ENCODE data around the gene RBMS1.

RBMS1 gene

GRCh38 chr2:160269365-160269764 is 224.2 kb downstream of the RBMS1 start:
- no peak overlapping the region for H3K4me3 ChIP-seq (replicated peaks; ENCODE audit: insufficient read depth, low read length)
- DNase-seq (ENCODE audit: low read depth in 1 of 2, low spot score in 1 of 2), result no peak
- TF ChIP-seq CTCF (IDR thresholded peaks at IDR 0.05; ENCODE audit: insufficient read depth, low read length) (no peak), SPI1 (IDR thresholded peaks at IDR 0.05; ENCODE audit: borderline replicate concordance, low read depth) (no peak)

GRCh38 chr2:160268151-160268781 is 225.3 kb downstream of the RBMS1 start:
- H3K4me3 ChIP-seq (replicated peaks; ENCODE audit: insufficient read depth, low read length), result no peak overlapping the region
- H3K27me3 ChIP-seq (ENCODE audit: insufficient read depth, poor library complexity, severe bottlenecking), result no peaks in the 10 kb centered on the region
- TF ChIP-seq SPI1 (IDR thresholded peaks at IDR 0.05; ENCODE audit: borderline replicate concordance, low read depth) (0 out of 2 replicates have a peak, but pooled peaks have one; percentile 8), POLR2AphosphoS5 (IDR thresholded peaks at IDR 0.05; ENCODE audit: low read depth) (no peak)
- no peak overlapping the region for H3K27ac ChIP-seq (replicated peaks)
- no peak for DNase-seq (ENCODE audit: low read depth in 1 of 2, low spot score in 1 of 2)

More at GRCh38 chr2:160269365-160269764, 224.2 kb downstream of the RBMS1 start:
- Histone ChIP-seq H3K27me3 (ENCODE audit: insufficient read depth, poor library complexity, severe bottlenecking) (no peaks in the 10 kb centered on the region), H3K27ac (replicated peaks) (no peak overlapping the region)

GRCh38 chr2:160267692-160268091 is 225.9 kb downstream of the RBMS1 start:
- H3K27me3 ChIP-seq (ENCODE audit: insufficient read depth, poor library complexity, severe bottlenecking), result no peaks in the 10 kb centered on the region
- no peak for DNase-seq (ENCODE audit: low read depth in 1 of 2, low spot score in 1 of 2)
- H3K27ac ChIP-seq (replicated peaks), result no peak overlapping the region
- TF ChIP-seq POLR2AphosphoS5 (IDR thresholded peaks at IDR 0.05; ENCODE audit: low read depth), result no peak
- no peak for TF ChIP-seq GABPA (IDR thresholded peaks at IDR 0.05; ENCODE audit: low read depth)
- no peak for TF ChIP-seq REST (IDR thresholded peaks at IDR 0.05; ENCODE audit: insufficient replicate concordance, low read depth)
- TF ChIP-seq CTCF (IDR thresholded peaks at IDR 0.05; ENCODE audit: insufficient read depth, low read length), result no peak
- TF ChIP-seq SPI1 (IDR thresholded peaks at IDR 0.05; ENCODE audit: borderline replicate concordance, low read depth), result no peak
- H3K4me3 ChIP-seq (replicated peaks; ENCODE audit: insufficient read depth, low read length), result no peak overlapping the region

- no peak overlapping the region for H3K4me3 ChIP-seq (replicated peaks; ENCODE audit: insufficient read depth, low read length)
- H3K27me3 ChIP-seq (ENCODE audit: insufficient read depth, poor library complexity, severe bottlenecking), result no peaks in the 10 kb centered on the region
- DNase-seq (ENCODE audit: low read depth in 1 of 2, low spot score in 1 of 2), result no peak
- TF ChIP-seq GABPA (IDR thresholded peaks at IDR 0.05; ENCODE audit: low read depth) (no peak), POLR2AphosphoS5 (IDR thresholded peaks at IDR 0.05; ENCODE audit: low read depth) (no peak), CTCF (IDR thresholded peaks at IDR 0.05; ENCODE audit: insufficient read depth, low read length) (no peak), SPI1 (IDR thresholded peaks at IDR 0.05; ENCODE audit: borderline replicate concordance, low read depth) (no peak), REST (IDR thresholded peaks at IDR 0.05; ENCODE audit: insufficient replicate concordance, low read depth) (no peak)
- H3K27ac ChIP-seq (replicated peaks), result no peak overlapping the region
Measured at GRCh38 chr2:160267022-160267421, 226.6 kb downstream of the RBMS1 start.

All from HL-60 (cell line).